BE2C (cell line): ENCODE measurements around the gene PERCC1.

Experiments used
- DNase-seq: peaks from one replicate; pipeline ENCODE4 v3.0.0-alpha.2; 2020
- H3K27me3 ChIP-seq: fragments of 250-450 bp; sonication (Bioruptor Pico); 2 replicates; pipeline ENCODE4 v1.5.1; 2020; ENCODE audit warnings: mild to moderate bottlenecking
- H3K36me3 ChIP-seq: fragments of 250-450 bp; sonication (Bioruptor Pico); 2 replicates; pipeline ENCODE4 v1.5.1; 2020; ENCODE audit warnings: mild to moderate bottlenecking
- H3K4me1 ChIP-seq: fragments of 250-450 bp; sonication (Bioruptor Pico); 2 replicates; pipeline ENCODE4 v1.5.1; 2020
- H3K4me3 ChIP-seq: 2 replicates; pipeline ENCODE4 v1.5.1; 2011; ENCODE audit warnings: low read depth, low read length
- H3K9me3 ChIP-seq: fragments of 250-450 bp; sonication (Bioruptor Pico); 2 replicates; pipeline ENCODE4 v1.5.1; 2020
- TF ChIP-seq, protein P1 (sequence below): IDR thresholded peaks from 2 replicates; pipeline ENCODE4 v1.5.1; 2012; ENCODE audit warnings: mild to moderate bottlenecking, low read depth, low read length

PERCC1 gene

DNA sequence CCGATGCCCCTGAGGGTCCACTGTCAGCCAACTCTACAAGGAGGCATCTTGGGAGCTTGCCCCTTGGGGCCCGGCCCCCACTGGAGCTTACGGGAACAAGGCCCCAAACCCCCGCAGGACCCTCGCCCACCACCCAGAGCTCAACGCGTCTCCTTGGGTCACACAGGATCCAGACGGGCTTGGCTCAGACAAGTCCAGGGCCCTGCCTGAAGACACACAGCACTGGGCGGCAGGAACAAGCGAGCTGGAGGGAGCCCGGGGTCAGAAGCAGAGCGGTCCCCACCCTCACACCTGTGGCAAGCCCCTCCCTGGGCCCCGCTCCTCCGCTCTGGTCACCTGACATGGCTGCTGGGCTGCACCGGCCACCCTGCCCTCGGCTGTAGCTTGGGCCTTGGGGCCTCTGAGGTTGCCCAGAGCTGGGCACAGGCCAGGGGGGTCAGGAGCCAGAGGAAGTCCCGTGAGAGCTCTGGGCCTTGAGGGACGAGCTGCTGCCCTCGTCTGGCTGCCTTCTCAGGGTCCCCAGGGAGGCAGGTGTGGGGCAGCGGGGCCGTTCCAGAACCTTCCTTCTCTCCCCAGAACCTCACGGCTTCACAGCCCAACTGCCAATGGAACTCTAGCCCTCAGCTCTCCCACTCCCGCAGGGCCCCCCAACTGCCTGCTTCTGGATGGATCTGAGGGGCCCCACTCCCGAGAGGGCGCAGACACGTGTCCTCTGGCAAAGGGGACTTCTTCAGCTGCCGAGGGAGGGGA is 13.3 kb downstream of the PERCC1 start, which contains the start of gene CCDC154:
TSS of gene CCDC154 (minus strand) at position 577 of the 750 bp plus-strand sequence. CDS start at position 343, 234 bp downstream.
- H3K9me3 ChIP-seq = no peaks in the 10 kb centered on the region
- peaks cover 17% of the 10 kb centered on the region; the same call in 1 of the 2 replicates for H3K36me3 ChIP-seq
- no peaks in the 10 kb centered on the region for H3K27me3 ChIP-seq
- no peak within 1 kb of the TSS for H3K4me3 ChIP-seq
- no peaks in the 10 kb centered on the region for H3K4me1 ChIP-seq
- TF ChIP-seq, protein P1, sequence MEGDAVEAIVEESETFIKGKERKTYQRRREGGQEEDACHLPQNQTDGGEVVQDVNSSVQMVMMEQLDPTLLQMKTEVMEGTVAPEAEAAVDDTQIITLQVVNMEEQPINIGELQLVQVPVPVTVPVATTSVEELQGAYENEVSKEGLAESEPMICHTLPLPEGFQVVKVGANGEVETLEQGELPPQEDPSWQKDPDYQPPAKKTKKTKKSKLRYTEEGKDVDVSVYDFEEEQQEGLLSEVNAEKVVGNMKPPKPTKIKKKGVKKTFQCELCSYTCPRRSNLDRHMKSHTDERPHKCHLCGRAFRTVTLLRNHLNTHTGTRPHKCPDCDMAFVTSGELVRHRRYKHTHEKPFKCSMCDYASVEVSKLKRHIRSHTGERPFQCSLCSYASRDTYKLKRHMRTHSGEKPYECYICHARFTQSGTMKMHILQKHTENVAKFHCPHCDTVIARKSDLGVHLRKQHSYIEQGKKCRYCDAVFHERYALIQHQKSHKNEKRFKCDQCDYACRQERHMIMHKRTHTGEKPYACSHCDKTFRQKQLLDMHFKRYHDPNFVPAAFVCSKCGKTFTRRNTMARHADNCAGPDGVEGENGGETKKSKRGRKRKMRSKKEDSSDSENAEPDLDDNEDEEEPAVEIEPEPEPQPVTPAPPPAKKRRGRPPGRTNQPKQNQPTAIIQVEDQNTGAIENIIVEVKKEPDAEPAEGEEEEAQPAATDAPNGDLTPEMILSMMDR = no peak
- DNase-seq = no peak

DNA sequence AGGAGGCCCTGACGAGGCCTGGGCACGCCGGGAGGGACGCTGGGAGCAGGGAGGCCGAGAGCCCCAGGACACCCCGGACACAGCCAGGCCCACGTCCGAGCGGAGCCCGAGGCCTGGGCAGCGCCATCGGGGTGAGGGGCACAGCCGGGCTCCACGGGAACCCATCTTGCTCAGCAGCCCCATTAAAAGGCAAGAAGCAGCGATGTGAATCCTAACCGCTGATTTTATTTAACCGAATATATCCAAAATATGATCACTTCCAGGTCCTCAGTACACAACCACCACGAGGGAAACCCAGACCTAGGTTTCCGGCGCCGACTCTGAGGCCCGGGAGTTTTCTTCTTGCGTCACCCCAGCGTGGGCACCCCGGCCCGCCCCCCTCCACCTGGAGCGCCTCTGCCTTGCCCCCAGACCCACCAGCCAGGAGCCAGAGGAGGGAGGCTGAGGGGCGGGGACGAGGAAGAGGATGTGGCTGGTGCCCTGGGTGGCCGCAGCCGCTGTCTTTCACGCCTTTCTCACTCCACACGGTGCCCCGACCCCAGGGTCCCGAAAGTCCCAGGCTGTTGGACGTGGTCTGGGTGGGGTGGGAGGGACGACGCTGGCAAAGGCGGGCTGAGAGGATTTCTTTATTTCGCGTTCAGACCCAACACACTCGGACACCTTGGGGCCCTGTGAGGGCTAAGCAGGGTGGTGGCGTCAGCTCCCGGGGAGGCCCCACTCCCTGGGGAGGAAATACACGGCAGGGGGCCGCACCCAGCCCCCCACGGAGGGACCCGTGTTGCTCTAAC is 14.0 kb downstream of the PERCC1 start:
- TF ChIP-seq, protein P1 = no peak
- Histone ChIP-seq H3K36me3 (peaks cover 17% of the 10 kb centered on the region), H3K27me3 (no peaks in the 10 kb centered on the region), H3K4me1 (no peaks in the 10 kb centered on the region), H3K4me3 (no peak overlapping the region), H3K9me3 (no peaks in the 10 kb centered on the region)
- no peak for DNase-seq

DNA sequence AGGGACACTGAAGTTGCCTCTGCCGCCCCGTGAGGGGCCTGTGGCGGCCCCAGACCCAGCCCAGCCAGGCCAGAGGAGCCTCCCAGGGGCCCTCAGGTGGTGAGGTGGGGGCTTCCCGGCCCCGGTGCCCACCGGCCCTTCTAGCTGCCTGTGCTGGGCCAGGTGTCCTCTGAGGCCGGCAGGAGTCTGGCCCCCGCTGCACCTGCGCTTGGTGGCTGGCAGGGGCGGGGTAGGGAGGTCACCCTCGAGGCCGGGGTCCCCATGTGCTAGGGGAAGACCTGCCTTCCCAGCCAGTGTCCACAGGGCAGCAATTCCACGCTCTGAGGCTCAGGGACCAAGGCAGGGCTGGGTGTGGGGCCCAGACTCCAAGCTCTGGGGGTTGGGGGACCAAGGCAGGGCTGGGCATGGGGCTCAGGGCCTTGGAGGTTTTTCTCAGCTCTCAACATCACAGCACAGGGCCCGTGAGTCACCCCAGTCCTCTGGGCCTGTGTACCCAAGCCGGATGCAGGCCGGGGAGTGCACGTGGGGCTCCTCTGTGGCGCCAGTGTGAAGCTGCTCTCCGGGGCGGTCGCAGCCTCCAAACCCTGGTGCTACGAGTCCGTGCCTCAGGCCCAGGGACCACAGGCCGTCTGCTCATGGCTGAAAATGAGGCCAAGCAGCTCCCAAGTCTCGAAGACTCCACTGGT is 14.8 kb downstream of the PERCC1 start:
- H3K4me1 ChIP-seq = no peaks in the 10 kb centered on the region
- H3K9me3 ChIP-seq = no peaks in the 10 kb centered on the region
- TF ChIP-seq, protein P1 = no peak
- DNase-seq = no peak
- no peak overlapping the region for H3K4me3 ChIP-seq
- no peaks in the 10 kb centered on the region for H3K27me3 ChIP-seq
- peaks cover 17% of the 10 kb centered on the region for H3K36me3 ChIP-seq

DNA sequence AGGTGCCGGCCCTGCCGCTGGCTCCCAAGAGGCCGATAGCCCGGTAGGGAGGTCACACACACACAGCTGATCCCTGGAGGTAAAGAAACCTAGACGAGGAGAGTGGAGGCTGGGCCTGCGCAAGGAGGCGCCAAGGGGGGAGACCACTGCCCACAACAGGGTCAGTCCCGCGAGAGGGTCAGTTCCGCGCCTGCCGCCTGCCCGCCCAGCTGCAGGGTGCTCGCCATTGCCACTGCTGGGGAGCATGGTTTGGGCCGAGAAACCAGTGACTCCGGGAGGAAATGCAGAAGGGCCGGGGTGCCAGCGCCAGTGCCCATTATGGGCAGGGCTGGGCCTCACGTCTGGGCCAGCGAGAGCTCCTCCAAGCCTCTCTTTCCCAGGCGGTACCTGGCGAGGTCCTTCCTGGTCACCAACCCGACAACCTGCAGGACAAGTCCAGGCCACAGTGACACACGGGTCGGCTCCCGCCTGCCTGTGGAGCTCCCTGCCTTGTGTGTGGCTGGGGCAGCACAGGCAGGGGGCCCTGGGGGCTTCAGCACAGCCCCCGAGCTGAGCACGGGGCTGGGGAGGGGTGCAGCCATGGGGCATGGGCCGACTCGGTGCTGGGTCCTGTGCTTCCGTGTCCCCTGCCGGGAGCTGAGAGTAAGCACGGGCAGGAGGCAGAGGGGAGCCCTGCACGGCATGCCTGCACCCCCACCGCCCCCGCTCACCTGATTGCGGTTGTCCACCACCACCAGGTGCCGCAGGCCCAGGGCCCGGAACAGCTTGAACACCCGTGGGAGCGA is 15.6 kb downstream of the PERCC1 start:
- Histone ChIP-seq H3K4me3 (no peak overlapping the region), H3K36me3 (peaks cover 19% of the 10 kb centered on the region), H3K27me3 (no peaks in the 10 kb centered on the region), H3K9me3 (no peaks in the 10 kb centered on the region), H3K4me1 (no peaks in the 10 kb centered on the region)
- TF ChIP-seq, protein P1 = no peak
- DNase-seq = no peak

DNA sequence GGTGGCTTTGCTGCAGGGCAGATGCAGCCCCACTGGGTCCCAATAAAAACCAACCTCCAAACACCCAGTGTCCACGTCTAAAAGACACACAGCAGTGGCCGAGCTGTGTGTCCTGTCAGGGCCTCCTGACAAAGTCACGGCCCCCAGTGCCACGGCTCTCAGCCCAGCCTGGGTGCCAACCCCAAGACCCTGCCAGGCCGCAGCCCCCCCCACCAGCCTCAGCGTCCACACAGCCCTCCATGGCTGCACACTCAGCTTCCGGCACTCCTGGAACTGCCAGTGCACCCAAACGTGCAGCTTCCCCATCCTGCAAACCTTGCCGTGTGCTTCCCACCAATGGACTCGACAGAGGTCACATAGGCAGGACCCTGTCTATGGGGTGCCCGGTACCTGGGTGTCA is 17.1 kb downstream of the PERCC1 start:
- H3K27me3 ChIP-seq = no peaks in the 10 kb centered on the region
- H3K9me3 ChIP-seq = no peaks in the 10 kb centered on the region
- no peaks in the 10 kb centered on the region for H3K4me1 ChIP-seq
- TF ChIP-seq, protein P1 = no peak
- peaks cover 31% of the 10 kb centered on the region for H3K36me3 ChIP-seq
- H3K4me3 ChIP-seq = no peak overlapping the region
- no peak for DNase-seq
